GM12873 (cell line): ENCODE data around the gene TEAD4.

Experiments used
- CTCF ChIP-seq: IDR thresholded peaks from 2 replicates; pipeline ENCODE4 v1.5.1; 2012; ENCODE audit warnings: low read depth, mild to moderate bottlenecking, moderate library complexity, low read length, control low read depth; ENCODE audit not compliant: insufficient read depth; ENCODE audit errors: missing control alignments

Gene TEAD4

GRCh38 chr12:3010214-3010930 is 51.2 kb downstream of the TEAD4 start:
- no peak for TF ChIP-seq CTCF

GRCh38 chr12:3012786-3013185 is 53.6 kb downstream of the TEAD4 start:
- no peak for TF ChIP-seq CTCF

- TF ChIP-seq CTCF: no peak
Observed at GRCh38 chr12:3014641-3015040, 55.4 kb downstream of the TEAD4 start.

- TF ChIP-seq CTCF: no peak
Observed at GRCh38 chr12:3015356-3015755, 56.2 kb downstream of the TEAD4 start.

- TF ChIP-seq CTCF: no peak
Observed at GRCh38 chr12:3016191-3016590, 57.0 kb downstream of the TEAD4 start.

DNA sequence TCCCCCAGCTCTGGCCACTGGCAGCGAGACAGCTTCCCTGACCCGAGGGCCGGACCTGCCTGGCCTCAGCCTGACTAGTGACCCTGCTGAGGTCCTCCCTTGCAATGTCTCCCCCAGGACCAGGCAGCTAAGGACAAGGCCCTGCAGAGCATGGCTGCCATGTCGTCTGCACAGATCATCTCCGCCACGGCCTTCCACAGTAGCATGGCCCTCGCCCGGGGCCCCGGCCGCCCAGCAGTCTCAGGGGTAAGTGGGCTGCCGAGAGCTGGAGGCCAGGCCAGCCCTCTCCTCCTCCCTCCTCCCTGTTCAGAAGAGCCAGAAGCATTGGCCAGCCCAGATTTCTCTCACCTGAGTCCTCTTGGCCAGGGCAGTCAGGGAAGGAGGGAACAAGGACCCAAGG is 58.1 kb downstream of the TEAD4 start:
- no peak for TF ChIP-seq CTCF

DNA sequence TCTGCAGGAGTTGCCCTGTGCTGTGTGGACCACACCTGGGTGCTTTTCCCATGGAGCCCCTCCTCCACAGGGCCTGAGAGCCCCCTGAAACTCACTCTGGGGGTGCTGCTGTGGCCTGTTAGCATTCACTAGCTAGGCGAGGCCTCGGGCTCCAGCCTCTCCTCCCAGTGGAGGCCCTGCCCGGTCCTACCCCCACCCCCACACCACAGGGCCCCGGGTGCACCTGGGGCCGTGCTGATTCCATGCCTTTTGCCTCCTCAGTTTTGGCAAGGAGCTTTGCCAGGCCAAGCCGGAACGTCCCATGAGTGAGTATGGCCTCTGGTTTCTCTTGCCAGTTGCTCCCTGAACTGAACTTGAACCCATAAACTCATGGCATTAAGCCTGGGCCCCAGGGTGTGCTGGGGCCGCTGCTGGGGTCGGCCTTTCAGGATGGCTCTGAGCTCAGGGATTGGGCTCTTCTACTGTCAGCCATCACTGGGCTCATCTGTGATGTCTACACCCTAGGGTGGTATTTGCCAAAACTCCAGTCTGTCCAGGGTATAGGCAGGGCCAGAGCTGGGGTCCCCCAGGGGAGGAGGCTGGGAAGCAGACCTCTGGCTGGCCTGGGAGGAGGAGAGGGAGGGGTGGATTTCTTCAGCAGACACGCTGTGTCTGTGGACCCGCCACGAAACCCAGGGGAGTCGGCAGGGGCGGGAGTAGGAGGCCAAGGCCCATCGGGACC is 59.2 kb downstream of the TEAD4 start:
- no peak for TF ChIP-seq CTCF
